ENCODE results near the gene CDC27. TPM values are rescaled to one million over a fixed set of nuclear protein-coding genes. Genes with fewer than 3 reads are reported as not detected.
"Not testable (repeated sequence)": the region's sequence is repeated elsewhere in the genome, so short reads cannot be mapped to it uniquely, and the experiment has no call there.

Gene CDC27
- total and polyA plus RNA-seq, 5 donors from 2014 or later, result 63.5 to 114 (median 95.5) TPM

GRCh38 chr17:47224077-47224476 lies 35.0 kb upstream of the CDC27 start:
- H3K27me3 Mint-ChIP-seq; H3K4me1 ChIP-seq (ENCODE audit: control insufficient read depth, insufficient read depth, low read length, poor library complexity, severe bottlenecking); H3K27ac ChIP-seq (ENCODE audit: insufficient read depth, low read length, poor library complexity, severe bottlenecking); H3K9me3 ChIP-seq (ENCODE audit: control insufficient read depth in 2 of 2, low read length in 2 of 2); ATAC-seq (ENCODE audit: low read depth in 2 of 2); H3K36me3 Mint-ChIP-seq; H3K36me3 ChIP-seq (ENCODE audit: control insufficient read depth, insufficient read depth, low read length); H3K4me3 ChIP-seq (ENCODE audit: low read depth, low read length); H3K9me3 Mint-ChIP-seq; H3K4me3 Mint-ChIP-seq; H3K27ac Mint-ChIP-seq; H3K27me3 ChIP-seq (ENCODE audit: control insufficient read depth, insufficient read depth, low read length); DNase-seq: not testable (repeated sequence)
- H3K4me1 Mint-ChIP-seq, result peaks cover 0 to 19% (median 5%) of the 10 kb centered on the region in 4 donors

GRCh38 chr17:47223460-47223859 lies 34.4 kb upstream of the CDC27 start:
- Mint-ChIP-seq H3K4me1 (peaks cover 0 to 24% (median 5%) of the 10 kb centered on the region in 4 donors), H3K36me3 (no peaks in the 10 kb centered on the region), H3K4me3 (no peak overlapping the region), H3K27ac (no peak overlapping the region), H3K9me3 (peaks cover 0 to 1% (median 0%) of the 10 kb centered on the region in 7 donors), H3K27me3 (no peaks in the 10 kb centered on the region)
- no peaks in the 10 kb centered on the region for H3K9me3 ChIP-seq (ENCODE audit: control insufficient read depth in 2 of 2, low read length in 2 of 2)
- H3K4me3 ChIP-seq (ENCODE audit: low read depth, low read length), result no peak overlapping the region
- DNase-seq, result no peak
- H3K36me3 ChIP-seq (ENCODE audit: control insufficient read depth, insufficient read depth, low read length), result no peaks in the 10 kb centered on the region
- no peaks in the 10 kb centered on the region for H3K27me3 ChIP-seq (ENCODE audit: control insufficient read depth, insufficient read depth, low read length)
- peaks cover 7% of the 10 kb centered on the region for H3K4me1 ChIP-seq (ENCODE audit: control insufficient read depth, insufficient read depth, low read length, poor library complexity, severe bottlenecking)
- ATAC-seq (ENCODE audit: low read depth in 2 of 2), result no peak
- no peak overlapping the region for H3K27ac ChIP-seq (ENCODE audit: insufficient read depth, low read length, poor library complexity, severe bottlenecking)

GRCh38 chr17:47223007-47223406 lies 33.9 kb upstream of the CDC27 start:
- Mint-ChIP-seq H3K4me1 (peaks cover 0 to 28% (median 5%) of the 10 kb centered on the region in 4 donors), H3K36me3 (no peaks in the 10 kb centered on the region), H3K27ac (peak overlapping the region in 1 of 3 donors; percentile 28), H3K27me3 (no peaks in the 10 kb centered on the region), H3K4me3 (no peak overlapping the region), H3K9me3 (peaks cover 0 to 1% (median 0%) of the 10 kb centered on the region in 7 donors)
- no peaks in the 10 kb centered on the region for H3K36me3 ChIP-seq (ENCODE audit: control insufficient read depth, insufficient read depth, low read length)
- H3K27ac ChIP-seq (ENCODE audit: insufficient read depth, low read length, poor library complexity, severe bottlenecking), result no peak overlapping the region
- no peaks in the 10 kb centered on the region for H3K27me3 ChIP-seq (ENCODE audit: control insufficient read depth, insufficient read depth, low read length)
- H3K4me3 ChIP-seq (ENCODE audit: low read depth, low read length), result no peak overlapping the region
- ATAC-seq (ENCODE audit: low read depth in 2 of 2) (no peak), DNase-seq (no peak)
- H3K4me1 ChIP-seq (ENCODE audit: control insufficient read depth, insufficient read depth, low read length, poor library complexity, severe bottlenecking), result peaks cover 7% of the 10 kb centered on the region
- H3K9me3 ChIP-seq (ENCODE audit: control insufficient read depth in 2 of 2, low read length in 2 of 2), result no peaks in the 10 kb centered on the region

GRCh38 chr17:47222047-47222446 lies 33.0 kb upstream of the CDC27 start:
- H3K9me3 ChIP-seq (ENCODE audit: control insufficient read depth in 2 of 2, low read length in 2 of 2), result no peaks in the 10 kb centered on the region
- H3K27ac ChIP-seq (ENCODE audit: insufficient read depth, low read length, poor library complexity, severe bottlenecking), result no peak overlapping the region
- Mint-ChIP-seq H3K27ac (no peak overlapping the region), H3K4me1 (peaks cover 0 to 32% (median 5%) of the 10 kb centered on the region in 4 donors), H3K36me3 (no peaks in the 10 kb centered on the region), H3K4me3 (no peak overlapping the region), H3K9me3 (peaks cover 0 to 1% (median 0%) of the 10 kb centered on the region in 7 donors), H3K27me3 (no peaks in the 10 kb centered on the region)
- peaks cover 7% of the 10 kb centered on the region for H3K4me1 ChIP-seq (ENCODE audit: control insufficient read depth, insufficient read depth, low read length, poor library complexity, severe bottlenecking)
- no peak overlapping the region for H3K4me3 ChIP-seq (ENCODE audit: low read depth, low read length)
- DNase-seq (no peak), ATAC-seq (ENCODE audit: low read depth in 2 of 2) (no peak)
- no peaks in the 10 kb centered on the region for H3K36me3 ChIP-seq (ENCODE audit: control insufficient read depth, insufficient read depth, low read length)
- H3K27me3 ChIP-seq (ENCODE audit: control insufficient read depth, insufficient read depth, low read length), result no peaks in the 10 kb centered on the region

GRCh38 chr17:47221154-47221553 lies 32.1 kb upstream of the CDC27 start:
- no peak for DNase-seq
- Mint-ChIP-seq H3K4me1 (peaks cover 0 to 35% (median 5%) of the 10 kb centered on the region in 4 donors), H3K27me3 (no peaks in the 10 kb centered on the region), H3K27ac (no peak overlapping the region), H3K9me3 (peaks cover 0 to 1% (median 0%) of the 10 kb centered on the region in 7 donors), H3K36me3 (no peaks in the 10 kb centered on the region), H3K4me3 (peak overlapping the region in 1 of 4 donors; percentile 38)
- no peaks in the 10 kb centered on the region for H3K36me3 ChIP-seq (ENCODE audit: control insufficient read depth, insufficient read depth, low read length)
- ATAC-seq (ENCODE audit: low read depth in 2 of 2), result no peak
- no peak overlapping the region for H3K27ac ChIP-seq (ENCODE audit: insufficient read depth, low read length, poor library complexity, severe bottlenecking)
- H3K27me3 ChIP-seq (ENCODE audit: control insufficient read depth, insufficient read depth, low read length), result no peaks in the 10 kb centered on the region
- H3K4me1 ChIP-seq (ENCODE audit: control insufficient read depth, insufficient read depth, low read length, poor library complexity, severe bottlenecking), result peaks cover 7% of the 10 kb centered on the region
- H3K9me3 ChIP-seq (ENCODE audit: control insufficient read depth in 2 of 2, low read length in 2 of 2), result no peaks in the 10 kb centered on the region
- H3K4me3 ChIP-seq (ENCODE audit: low read depth, low read length), result no peak overlapping the region

- Histone ChIP-seq H3K4me1 (ENCODE audit: control insufficient read depth, insufficient read depth, low read length, poor library complexity, severe bottlenecking) (peaks cover 7% of the 10 kb centered on the region), H3K36me3 (ENCODE audit: control insufficient read depth, insufficient read depth, low read length) (no peaks in the 10 kb centered on the region), H3K9me3 (ENCODE audit: control insufficient read depth in 2 of 2, low read length in 2 of 2) (no peaks in the 10 kb centered on the region), H3K4me3 (ENCODE audit: low read depth, low read length) (no peak overlapping the region), H3K27me3 (ENCODE audit: control insufficient read depth, insufficient read depth, low read length) (no peaks in the 10 kb centered on the region), H3K27ac (ENCODE audit: insufficient read depth, low read length, poor library complexity, severe bottlenecking) (no peak overlapping the region)
- H3K36me3 Mint-ChIP-seq, result no peaks in the 10 kb centered on the region
- ATAC-seq (ENCODE audit: low read depth in 2 of 2) (peak; percentile 27 to 47), DNase-seq (peak in 2 of 3 donors; percentile 15 to 37)
- H3K27me3 Mint-ChIP-seq, result no peaks in the 10 kb centered on the region
- H3K4me1 Mint-ChIP-seq, result peaks cover 0 to 35% (median 5%) of the 10 kb centered on the region in 4 donors
- H3K27ac Mint-ChIP-seq, result peak overlapping the region in 2 of 3 donors; percentile 8 to 15
- H3K9me3 Mint-ChIP-seq, result peaks cover 0 to 1% (median 0%) of the 10 kb centered on the region in 7 donors
- peak overlapping the region in 1 of 4 donors; percentile 9 for H3K4me3 Mint-ChIP-seq
These were observed 31.5 kb upstream of the CDC27 start for GRCh38 chr17:47220531-47220999.

- Histone ChIP-seq H3K4me1 (ENCODE audit: control insufficient read depth, insufficient read depth, low read length, poor library complexity, severe bottlenecking) (peaks cover 7% of the 10 kb centered on the region), H3K4me3 (ENCODE audit: low read depth, low read length) (no peak overlapping the region), H3K36me3 (ENCODE audit: control insufficient read depth, insufficient read depth, low read length) (no peaks in the 10 kb centered on the region), H3K9me3 (ENCODE audit: control insufficient read depth in 2 of 2, low read length in 2 of 2) (no peaks in the 10 kb centered on the region), H3K27me3 (ENCODE audit: control insufficient read depth, insufficient read depth, low read length) (no peaks in the 10 kb centered on the region), H3K27ac (ENCODE audit: insufficient read depth, low read length, poor library complexity, severe bottlenecking) (no peak overlapping the region)
- no peaks in the 10 kb centered on the region for H3K36me3 Mint-ChIP-seq
- H3K4me1 Mint-ChIP-seq, result peaks cover 0 to 35% (median 5%) of the 10 kb centered on the region in 4 donors
- H3K4me3 Mint-ChIP-seq, result peak overlapping the region in 1 of 4 donors; percentile 9
- no peaks in the 10 kb centered on the region for H3K27me3 Mint-ChIP-seq
- peaks cover 0 to 1% (median 0%) of the 10 kb centered on the region in 7 donors for H3K9me3 Mint-ChIP-seq
- no peak for DNase-seq
- H3K27ac Mint-ChIP-seq, result peak overlapping the region in 2 of 3 donors; percentile 8 to 15
- ATAC-seq (ENCODE audit: low read depth in 2 of 2), result no peak
These were observed 30.8 kb upstream of the CDC27 start for GRCh38 chr17:47219621-47220475.

Measured in CD4-positive, CD25-positive, alpha-beta regulatory T cell (primary cell).